ENCODE results near the gene EXOC2.

EXOC2 gene

DNA sequence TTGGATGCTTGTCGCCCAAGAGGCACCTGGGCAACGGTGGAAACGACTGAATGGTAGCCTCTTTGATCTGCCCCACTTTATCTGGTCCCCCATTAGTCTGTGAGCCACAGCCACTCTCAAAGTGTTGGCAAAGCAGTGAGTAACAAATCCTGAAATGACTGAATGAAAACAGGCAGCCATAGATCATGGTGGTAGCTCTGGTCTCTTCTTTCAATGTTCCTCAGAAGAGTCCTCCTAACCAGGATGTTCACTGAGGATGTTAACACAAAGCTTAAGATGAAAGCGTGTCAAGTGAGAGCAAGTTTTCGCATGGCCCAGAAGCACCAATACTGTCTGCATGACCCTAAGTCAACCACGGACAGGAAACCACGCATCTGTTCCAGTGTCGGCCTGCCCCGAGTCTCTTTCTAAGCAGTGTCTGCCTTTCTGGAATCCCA, 194.1 kb downstream of the EXOC2 start:
- no peak for DNase-seq (ENCODE audit: low spot score)

DNA sequence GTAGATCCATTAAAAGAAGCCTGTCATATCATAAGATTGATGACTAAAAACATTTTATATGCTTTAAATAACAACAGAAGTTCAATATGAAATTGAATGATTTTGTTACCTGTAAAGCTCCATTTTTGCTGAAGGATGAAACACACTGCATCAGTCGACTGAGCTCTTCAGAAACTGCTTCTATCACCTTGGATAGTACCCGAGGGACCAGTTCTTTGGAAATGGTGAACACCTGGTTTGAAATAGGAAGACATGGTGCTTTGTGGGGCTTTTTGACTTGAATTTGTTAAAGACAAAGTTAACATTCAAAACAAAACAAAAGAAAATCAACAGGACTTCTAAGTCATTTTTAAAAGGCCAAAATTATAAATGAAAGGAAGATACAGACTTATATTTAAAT, 195.7 kb downstream of the EXOC2 start:
- no peak for DNase-seq (ENCODE audit: low spot score)

DNA sequence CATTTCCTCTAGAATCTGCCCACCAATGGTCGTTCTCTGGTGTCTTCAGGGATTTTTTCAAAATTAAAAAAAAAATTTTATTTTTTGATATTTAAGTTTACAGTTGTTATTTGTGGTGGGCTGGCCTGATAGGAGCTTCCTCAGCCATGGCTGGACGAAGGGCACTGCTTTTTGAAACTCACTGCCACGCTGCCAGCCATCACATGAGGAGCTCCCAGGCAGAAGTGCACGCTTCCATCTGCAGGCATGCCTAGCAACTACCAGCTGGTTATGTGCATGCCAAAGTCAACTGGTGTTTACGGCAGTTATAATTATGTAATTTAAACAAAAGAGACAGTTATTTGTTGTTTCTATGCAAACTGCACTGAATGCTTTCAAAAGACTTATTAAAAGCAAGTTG, 196.3 kb downstream of the EXOC2 start:
- no peak for DNase-seq (ENCODE audit: low spot score)

DNA sequence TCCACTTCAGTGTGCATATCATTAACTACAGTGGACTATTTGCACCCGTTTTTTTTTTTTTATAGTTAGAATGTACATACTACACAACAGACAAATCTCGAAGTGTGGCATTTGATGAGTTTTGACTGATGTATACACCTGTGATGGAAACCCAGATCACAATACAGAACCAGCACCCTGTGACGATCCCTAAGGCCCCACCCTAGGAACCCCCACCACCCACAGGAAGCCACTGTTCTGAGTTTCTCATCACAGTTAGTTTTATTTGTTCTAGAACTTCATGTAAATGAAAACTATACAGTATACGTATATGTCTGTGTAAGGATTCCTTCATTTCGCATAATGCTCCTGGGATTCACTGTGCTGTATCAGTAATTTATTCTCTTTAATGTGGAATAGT, 198.5 kb downstream of the EXOC2 start:
- no peak for DNase-seq (ENCODE audit: low spot score)

DNA sequence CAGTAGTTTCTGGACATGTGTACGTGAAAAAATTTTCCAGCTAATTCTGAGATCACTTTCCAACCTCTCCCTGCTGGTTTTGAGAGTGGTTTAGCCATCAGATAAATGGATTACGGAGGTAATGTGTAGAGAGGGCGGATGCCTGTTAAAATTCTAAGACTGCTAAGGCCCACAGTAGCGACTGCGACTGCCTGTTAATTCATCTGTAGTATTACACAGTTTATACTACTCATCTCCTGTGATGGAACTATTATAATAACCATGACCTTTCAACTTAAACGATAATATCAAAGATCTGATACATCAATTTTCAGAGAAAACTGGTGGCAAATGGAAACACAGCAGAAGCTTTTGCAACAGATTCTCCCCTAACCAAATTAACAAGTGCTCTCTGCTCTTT, 199.1 kb downstream of the EXOC2 start:
- DNase-seq (ENCODE audit: low spot score) = no peak

DNA sequence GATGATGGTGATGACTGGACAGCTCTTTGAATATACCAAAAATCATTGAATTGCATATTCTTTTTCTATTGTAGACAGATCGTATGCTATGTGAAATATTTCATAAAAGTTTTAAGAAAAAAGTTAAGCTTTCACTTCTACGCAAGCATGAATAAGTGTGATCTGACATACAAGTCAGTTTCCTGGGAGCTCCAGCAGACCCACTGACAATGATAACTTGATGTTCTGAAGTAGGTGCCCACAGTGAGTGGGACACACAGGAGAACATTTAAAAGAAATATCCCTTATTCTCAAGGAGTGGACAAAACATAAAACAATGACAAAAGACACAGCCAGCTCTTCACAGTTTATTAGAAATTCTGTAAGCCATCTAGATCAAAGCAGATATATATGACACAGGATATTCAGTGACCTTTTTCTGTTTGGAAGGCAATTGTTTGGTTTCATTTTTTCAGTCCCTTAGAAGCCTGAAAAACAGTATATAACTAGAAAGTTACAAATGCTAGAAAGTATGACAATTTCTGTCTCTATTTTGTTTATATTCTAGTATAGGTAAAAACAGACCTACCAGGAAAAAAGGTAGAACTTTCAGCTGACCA, 200.0 kb downstream of the EXOC2 start:
- DNase-seq (ENCODE audit: low spot score) = no peak

DNA sequence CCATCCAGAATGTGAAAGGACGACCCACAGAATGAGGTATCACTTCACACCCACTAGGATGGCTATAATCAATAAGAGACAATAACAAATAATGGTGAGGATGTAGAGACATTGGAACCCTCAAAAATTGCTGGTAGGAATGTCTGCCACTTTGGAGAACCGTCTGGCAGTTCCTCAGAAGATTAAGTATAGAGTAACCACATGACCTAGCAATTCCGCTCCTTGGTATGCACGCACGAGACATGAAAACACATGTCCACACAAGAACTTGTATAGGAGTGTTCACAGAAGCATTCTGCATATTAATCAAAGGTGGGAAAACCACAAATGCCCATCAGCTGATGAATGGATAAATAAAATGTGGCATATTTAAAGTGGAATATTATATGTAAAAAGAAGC, 200.8 kb downstream of the EXOC2 start:
- no peak for DNase-seq (ENCODE audit: low spot score)

DNA sequence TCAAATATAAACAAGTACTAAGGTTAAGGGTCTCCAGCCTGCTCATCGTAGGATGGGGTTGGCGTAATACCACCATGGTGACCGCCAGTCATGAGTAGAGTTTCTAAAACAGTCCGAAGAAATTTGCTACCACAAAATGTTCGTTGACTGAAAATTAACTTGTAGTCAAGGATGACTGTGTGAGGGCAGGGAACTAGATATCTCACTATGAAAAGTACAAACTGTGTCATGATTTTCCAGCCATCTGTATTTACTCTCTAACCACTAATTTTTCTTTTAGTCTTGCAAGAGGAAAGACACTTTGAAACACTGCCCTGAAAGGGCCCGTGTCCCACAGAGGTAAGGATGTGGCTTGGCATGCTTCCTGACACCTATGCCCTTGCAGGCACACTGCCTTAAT, 201.7 kb downstream of the EXOC2 start:
- peak; percentile 41 for DNase-seq (ENCODE audit: low spot score)

DNA sequence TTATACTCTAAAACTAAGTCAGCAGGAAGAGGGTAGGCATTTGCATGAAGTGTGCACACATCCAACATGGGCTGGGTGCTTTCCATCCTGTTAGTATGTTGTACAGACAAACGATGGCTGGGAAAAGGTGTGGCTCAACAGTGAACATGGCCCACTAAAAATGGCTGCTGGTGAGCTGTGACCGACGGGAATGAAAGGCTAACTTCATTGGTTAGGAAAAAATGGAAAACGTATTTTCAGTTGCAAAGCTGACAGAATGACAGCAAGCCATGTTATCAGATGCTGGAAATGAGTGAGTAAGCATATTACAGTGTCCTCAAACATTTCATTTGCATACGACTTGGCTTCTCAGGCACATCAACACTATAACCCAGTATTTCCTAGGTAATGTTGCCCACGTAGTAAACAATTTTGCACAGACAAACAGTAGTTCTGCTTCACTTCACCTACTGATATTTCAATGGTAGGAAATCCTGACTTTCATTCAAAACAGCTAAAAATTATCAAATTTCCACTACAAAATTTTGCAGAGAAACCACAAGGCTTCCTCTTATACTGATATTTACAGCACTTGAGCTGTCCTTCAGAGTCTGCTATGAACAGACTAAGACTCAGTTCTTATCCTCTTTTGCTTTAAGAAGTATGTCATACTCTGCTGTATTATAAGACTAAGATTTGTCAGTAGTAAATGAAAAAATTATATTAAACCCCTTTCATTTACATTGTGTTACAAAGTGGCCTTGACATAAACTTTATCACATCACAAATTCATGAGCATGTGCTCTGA, 202.5 kb downstream of the EXOC2 start:
- DNase-seq (ENCODE audit: low spot score) = peak; percentile 36

DNA sequence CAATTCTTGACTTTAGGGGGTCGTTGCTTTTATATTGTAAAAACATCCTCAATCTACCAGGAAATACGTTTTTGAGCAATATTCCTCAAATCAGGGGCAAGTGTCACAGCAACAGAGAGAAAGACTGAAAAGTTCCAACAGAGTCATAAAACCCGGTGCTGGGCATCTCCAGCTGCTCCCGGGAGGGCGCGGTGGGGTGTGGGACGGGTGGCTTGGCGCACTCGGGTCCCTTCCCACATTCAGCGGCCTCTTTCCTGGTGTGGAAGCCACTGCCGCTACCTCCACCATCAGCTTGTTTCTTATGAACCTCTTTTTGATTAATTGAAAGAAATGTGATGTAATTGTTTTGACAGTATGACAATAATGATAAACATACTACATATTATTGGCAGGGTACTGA, 203.2 kb downstream of the EXOC2 start:
- DNase-seq (ENCODE audit: low spot score) = no peak

DNA sequence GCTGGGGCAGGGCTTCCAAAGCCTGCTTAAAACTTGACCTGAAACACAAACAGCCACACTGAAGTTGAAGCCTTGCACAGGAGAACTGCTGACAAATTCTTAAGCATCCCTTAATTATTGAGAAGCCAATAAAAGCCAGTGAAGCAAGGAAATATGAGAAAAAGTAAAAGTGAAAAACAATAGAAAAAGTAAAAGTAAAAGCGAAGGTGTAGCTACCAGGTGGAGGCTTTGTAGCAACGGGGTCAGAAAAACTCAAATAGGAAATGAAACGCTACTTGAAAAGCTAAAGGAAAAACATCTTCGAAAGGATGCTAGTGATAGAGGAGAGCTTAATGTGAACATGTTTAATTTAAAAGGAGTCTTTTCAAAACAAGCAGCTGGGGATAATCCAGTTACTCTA, 203.9 kb downstream of the EXOC2 start:
- no peak for DNase-seq (ENCODE audit: low spot score)

DNA sequence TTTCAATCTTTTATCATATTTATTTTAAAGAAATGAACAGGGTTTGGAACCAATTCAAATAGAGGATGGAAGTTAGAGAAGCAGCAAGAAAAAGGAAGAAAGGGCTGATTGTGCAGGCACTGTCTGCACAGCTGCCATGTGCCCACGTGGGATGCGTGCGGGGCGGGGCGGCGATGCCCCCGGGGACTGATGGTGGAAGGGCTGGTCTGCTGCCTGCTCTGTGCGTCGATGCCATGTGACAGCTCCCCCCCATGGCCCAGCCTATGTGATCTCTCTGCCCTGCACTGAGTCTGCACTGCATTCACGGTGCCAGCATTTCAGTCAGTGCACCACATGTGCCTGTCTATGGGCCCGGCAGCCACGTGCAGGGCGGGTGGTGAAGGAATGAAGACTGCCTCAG, 205.0 kb downstream of the EXOC2 start:
- DNase-seq (ENCODE audit: low spot score) = no peak

DNA sequence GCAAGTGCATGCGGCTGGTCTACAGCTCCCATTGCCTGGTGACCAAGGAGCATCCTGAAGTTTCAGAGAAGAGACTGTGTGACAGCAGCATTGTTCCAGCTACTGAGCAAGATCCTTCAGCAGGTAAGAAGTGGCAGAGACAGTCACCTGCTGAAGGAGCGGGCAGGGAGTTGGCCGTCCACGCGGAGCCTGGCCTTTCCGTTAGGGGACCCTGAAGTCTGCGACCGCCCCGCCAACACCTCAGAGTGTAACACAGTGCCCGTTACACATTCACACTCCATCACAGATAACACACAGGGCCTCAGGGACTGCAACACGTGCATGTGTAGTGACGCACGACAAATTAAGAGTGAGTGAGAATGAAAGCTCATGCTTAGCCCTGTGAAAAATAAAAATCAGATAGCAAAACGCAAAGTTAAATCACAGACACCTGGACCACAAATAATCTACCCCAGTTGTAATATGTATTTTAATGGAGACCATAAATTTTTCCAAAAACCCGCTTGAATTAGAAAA, 207.2 kb downstream of the EXOC2 start:
- DNase-seq (ENCODE audit: low spot score) = no peak

DNA sequence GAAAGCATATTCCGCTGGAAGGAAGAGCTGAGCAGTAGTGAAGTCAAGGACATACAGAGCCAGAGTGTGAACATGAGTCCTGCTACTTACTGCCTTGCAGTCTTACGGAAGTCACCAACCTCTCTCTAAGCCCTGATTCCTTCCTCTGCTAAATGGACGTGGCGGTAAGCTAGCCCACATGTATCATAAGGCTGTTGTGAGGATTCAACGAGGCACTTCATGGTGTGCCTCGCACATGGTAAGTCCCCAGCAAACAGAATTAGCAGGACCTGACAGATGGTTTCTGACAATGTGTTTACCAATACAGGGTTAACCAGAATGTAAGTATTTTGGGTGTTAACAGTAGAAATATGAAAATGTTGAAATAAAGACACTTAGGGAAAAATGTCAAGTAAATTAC, 208.2 kb downstream of the EXOC2 start:
- DNase-seq (ENCODE audit: low spot score) = no peak

DNA sequence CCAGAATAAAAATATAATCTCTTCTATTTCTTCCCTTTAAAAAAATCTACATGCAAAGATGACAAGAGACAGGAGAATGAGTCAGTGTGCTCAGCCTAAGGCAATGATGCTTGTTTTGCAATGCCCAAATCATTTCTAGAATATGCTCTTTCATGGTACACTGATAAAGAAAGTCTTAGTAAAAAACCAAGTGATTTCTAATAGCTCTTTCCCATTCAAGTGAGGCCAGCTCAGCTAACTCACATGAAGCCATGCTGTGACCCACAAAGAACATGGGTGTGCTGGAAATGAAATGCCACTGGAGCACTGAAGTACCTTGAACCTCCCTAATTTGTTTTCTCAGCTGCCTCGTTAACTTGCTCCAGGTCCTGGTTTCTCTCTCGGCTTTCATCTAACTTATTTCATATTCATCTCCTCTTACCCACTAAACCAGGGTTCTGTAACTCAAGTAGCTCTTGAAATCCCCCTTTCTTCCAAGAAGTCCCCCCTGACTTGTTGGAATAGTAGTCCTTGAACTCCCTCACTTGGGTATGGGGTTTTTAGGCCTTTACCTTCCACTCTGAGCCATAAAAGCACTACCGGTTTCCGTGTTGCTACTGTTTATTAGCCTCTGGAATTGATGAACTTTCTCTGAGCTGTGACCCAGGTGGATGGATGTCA, 208.7 kb downstream of the EXOC2 start:
- DNase-seq (ENCODE audit: low spot score) = no peak

DNA sequence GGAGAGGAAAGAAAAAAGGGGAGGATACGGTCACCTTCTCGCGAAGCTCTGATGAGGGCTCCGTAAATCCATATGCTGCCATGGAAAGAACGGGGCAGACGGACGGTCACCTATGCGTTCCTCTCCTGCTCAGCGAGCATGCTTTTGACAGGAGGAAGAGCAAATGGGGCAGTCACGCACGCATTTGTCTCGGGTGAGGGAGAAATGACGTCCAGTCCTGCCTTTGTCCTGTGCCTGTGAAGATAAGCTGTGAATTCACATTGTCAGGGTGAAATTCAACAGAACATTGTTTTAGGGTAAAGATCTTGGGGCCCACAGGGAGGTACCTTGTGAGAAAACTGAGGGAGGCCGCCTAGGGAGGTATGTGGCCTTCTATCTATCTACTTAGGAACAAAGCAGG, 217.6 kb downstream of the EXOC2 start:
- DNase-seq (ENCODE audit: low spot score) = no peak

DNA sequence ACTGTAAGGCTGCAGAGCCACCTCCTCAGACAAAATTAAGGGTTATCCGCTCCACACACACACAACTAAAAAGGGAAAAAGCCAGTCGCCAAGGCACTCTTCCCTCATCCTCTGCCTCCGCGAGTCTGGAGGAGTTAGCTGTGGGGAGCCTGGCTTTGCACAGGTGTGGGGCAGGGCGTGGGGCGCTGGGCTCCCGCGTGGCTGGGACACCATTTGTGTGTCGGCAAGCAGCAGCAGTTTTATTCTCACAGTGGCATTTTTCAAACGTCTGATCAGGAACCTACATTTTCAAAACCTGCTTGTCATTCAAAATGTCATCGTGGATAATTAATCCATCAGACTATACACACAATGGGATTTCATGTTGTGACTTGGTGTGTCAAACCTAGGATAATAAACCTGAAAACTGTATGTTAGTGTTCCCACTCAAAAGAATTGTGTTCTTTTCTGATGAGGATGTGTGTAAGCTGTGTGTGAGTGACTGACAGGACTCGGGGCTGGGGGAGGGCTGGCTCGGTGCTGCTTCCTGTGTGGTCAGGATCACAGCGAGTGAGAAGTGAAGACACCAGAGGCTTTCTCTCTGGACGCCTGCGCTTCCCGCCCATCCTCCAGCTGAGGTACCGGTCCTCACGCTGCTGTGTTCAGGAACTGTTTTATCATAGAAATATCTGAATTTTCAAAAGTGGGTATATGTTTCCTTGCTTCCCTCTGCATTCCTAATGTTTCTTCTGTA, 218.3 kb downstream of the EXOC2 start:
- peak; percentile 70 for DNase-seq (ENCODE audit: low spot score)

DNA sequence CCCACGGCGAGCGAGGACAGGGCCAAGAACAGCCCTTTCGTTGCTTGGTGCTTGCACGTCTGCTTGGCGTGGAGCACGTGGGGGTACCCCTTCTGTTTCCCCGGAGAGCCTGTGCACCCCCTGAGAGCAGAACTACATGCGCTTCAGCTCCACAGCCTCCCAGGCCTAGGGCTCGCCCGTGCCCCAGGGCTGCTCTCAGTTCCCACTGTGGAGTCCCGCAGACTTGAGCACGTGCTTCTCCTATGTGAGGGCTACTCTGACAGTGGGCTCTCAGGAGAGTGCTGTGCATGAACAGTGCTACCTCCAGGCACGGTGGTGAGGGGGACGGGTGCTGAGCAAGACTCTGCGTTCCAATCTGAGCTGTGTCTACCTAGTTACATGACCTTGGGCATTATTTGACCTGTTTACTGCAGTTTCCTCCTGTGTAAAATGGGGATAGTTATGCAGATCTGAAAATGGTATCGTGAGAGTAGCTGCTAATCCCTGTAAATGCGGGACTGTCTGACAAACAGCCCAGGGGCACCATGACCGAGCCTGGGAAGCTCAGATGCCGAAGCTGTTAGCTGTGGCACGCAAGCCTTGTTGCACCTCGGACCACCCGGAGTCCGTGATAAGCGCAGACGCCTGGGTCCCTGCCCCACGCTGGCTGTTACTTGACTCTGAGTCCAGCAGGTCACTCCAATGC, 219.0 kb downstream of the EXOC2 start:
- DNase-seq (ENCODE audit: low spot score) = no peak

DNA sequence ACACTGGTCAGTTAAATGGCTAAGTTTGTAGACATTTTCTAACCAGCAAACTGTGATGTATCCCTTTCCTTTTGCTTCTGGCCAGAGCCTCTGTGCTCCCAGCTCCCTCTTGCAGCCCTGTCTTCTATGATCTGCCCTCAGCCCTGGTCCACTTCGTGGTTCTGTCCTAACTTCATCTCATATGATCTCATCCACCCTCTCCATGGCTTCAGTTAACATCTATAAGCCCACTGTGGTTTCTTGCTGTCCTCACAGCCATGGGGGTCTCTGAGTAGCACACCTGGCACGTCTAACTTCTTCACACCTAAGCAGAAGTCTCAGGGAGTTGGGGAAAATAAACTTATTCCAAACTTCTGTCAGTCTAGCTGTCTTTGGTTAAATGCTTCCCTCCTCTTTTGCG, 219.6 kb downstream of the EXOC2 start:
- DNase-seq (ENCODE audit: low spot score) = no peak

DNA sequence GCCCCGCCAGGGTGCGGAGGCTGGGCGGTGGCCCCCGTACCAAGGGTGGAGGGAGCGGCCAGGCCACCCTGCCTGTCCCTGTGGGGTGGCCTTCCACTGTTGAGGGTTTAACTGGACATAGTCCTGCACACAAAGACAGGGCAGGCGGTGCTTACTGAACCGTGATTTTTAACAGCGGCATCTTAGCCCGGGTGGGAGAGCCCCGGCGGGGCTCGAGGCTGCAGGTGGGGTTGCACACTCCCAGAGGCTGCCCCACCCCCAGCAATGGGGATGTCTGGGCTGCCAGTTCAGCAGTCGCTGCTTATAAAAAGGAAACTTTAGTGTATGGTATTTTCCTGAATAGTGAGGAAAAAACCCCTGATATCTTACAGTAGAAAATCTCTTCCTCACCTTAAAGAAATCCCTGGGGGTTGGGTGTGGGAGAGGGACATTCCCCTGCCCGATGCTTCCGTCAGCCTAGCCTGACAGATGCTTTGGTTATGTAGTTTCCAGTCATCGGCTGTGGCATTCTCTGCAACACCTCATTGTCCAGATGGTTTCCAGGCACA, 222.0 kb downstream of the EXOC2 start:
- DNase-seq (ENCODE audit: low spot score) = no peak

DNA sequence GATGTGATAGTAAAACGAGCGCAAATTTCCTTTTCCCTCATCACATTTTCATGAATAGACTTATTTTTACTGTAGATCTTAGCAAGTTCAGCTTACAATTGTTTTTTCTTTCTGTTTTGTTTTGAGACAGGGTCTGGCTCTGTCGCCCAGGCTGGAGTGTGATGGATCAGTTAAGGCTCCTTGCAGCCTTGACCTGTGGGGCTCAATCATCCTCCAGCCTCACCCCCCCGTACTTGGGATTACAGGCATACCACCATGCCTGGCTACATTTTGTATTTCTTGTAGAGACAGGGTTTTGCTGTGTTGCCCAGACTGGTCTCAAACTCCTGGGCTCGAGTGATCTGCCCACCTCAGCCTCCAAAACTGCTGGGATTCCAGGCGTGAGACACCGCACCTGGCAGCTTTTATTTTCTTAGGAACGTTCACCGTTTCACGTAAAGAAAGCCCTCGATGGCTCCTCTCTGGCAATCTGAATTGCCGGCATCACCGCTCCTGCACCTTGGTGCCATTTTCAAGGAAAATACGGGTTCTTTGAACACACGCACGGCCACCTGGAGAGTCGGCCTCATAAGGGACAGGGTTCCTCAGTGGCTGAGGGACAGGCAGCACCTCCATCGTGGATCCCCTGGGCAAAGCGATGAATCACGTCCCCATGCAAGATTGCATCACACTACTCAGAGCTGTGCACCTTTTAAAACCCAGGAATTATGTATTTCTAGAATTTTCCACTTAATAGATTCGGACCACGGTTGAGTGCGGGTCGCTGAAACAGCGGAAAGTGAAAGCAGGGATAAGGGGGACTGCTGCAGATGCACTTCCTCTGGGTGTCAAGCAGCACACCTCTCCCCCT, 222.7 kb downstream of the EXOC2 start:
- DNase-seq (ENCODE audit: low spot score) = no peak
